Fibroblast of lung (primary cell): ENCODE data around the gene PUS3.

ENCODE experiments used
- CTCF ChIP-seq, 2 donors: IDR thresholded peaks in 1 of 2; conservative IDR thresholded peaks in 1 of 2; 1 replicate in 1 of 2; 2 replicates in 1 of 2; pipeline ENCODE4 v1.5.1; 2011 to 2012; ENCODE audit warnings: low read length in 2 of 2, control low read depth in 1 of 2, inconsistent platforms in 1 of 2, low read depth in 1 of 2, mild to moderate bottlenecking in 1 of 2
- EZH2 ChIP-seq: IDR thresholded peaks from 2 replicates; pipeline ENCODE4 v1.5.1; 2012; ENCODE audit warnings: low read length, control low read depth, mild to moderate bottlenecking; ENCODE audit errors: missing control alignments

- TF ChIP-seq CTCF (conservative IDR thresholded peaks at IDR 0.05 in 1 of 2, IDR thresholded peaks at IDR 0.05 in 1 of 2; ENCODE audit: low read depth in 1 of 2, low read length in 2 of 2), result peak; percentile 91 to 96
- TF ChIP-seq EZH2, result no peak
Observed at GRCh38 chr11:125923012-125923579, 20.1 kb upstream of the PUS3 start.
